Hematopoietic multipotent progenitor cell treated with erythropoietin and hydrocortisone succinate and interleukin-3 and kit ligand, for 8 days (in vitro differentiated cells): ENCODE results near the gene AKR1C8.
A peak's percentile ranks its signal among the peaks of the same experiment; 100 is the strongest.
"Not testable (repeated sequence)": the region's sequence is repeated elsewhere in the genome, so short reads cannot be mapped to it uniquely, and the experiment has no call there.

Source experiments
- DNase-seq: peaks from one replicate; pipeline ENCODE4 v3.0.0-alpha.2; 2015

AKR1C8 gene

GRCh38 chr10:5165738-5166137, 19.2 kb downstream of the AKR1C8 start:
- no peak for DNase-seq

- peak; percentile 26 for DNase-seq
These were observed 21.5 kb downstream of the AKR1C8 start for GRCh38 chr10:5163487-5163886.

GRCh38 chr10:5159126-5159525, 25.8 kb downstream of the AKR1C8 start:
- DNase-seq = no peak

GRCh38 chr10:5157501-5157900, 27.4 kb downstream of the AKR1C8 start:
- no peak for DNase-seq

- no peak for DNase-seq
These were observed 29.0 kb downstream of the AKR1C8 start for GRCh38 chr10:5155951-5156350.

- DNase-seq = no peak
These were observed 33.9 kb downstream of the AKR1C8 start for GRCh38 chr10:5151076-5151475.

- DNase-seq = no peak
These were observed 36.3 kb downstream of the AKR1C8 start for GRCh38 chr10:5148678-5149032.

GRCh38 chr10:5147981-5148677, 36.8 kb downstream of the AKR1C8 start:
- no peak for DNase-seq

GRCh38 chr10:5147255-5147980, 37.5 kb downstream of the AKR1C8 start:
- peak; percentile 38 for DNase-seq

- DNase-seq = no peak
These were observed 38.1 kb downstream of the AKR1C8 start for GRCh38 chr10:5146920-5147254.

- DNase-seq = no peak
These were observed 41.8 kb downstream of the AKR1C8 start for GRCh38 chr10:5143137-5143536.

- DNase-seq = no peak
These were observed 42.8 kb downstream of the AKR1C8 start for GRCh38 chr10:5142199-5142598.

GRCh38 chr10:5137699-5138098, 47.3 kb downstream of the AKR1C8 start:
- not testable (repeated sequence) for DNase-seq

GRCh38 chr10:5136468-5137087, 48.4 kb downstream of the AKR1C8 start:
- DNase-seq = no peak

GRCh38 chr10:5135581-5135980, 49.4 kb downstream of the AKR1C8 start:
- DNase-seq = no peak

- no peak for DNase-seq
These were observed 59.5 kb downstream of the AKR1C8 start for GRCh38 chr10:5125315-5126044.

- DNase-seq = no peak
These were observed 61.1 kb downstream of the AKR1C8 start for GRCh38 chr10:5123886-5124285.

- not testable (repeated sequence) for DNase-seq
These were observed 65.0 kb downstream of the AKR1C8 start for GRCh38 chr10:5119997-5120396.

- DNase-seq = no peak
These were observed 67.9 kb downstream of the AKR1C8 start for GRCh38 chr10:5117026-5117425.

- no peak for DNase-seq
These were observed 68.3 kb downstream of the AKR1C8 start for GRCh38 chr10:5116621-5117020.

- not testable (repeated sequence) for DNase-seq
These were observed 75.1 kb downstream of the AKR1C8 start for GRCh38 chr10:5109861-5110260.

- DNase-seq = no peak
These were observed 76.1 kb downstream of the AKR1C8 start for GRCh38 chr10:5108658-5109416.
